H1 (cell line): ENCODE measurements around the gene CLDND1. TPM values are rescaled to one million over a fixed set of nuclear protein-coding genes. Genes with fewer than 3 reads are reported as not detected.

Experiments
- CHD1 ChIP-seq: IDR thresholded peaks from 2 replicates; pipeline ENCODE4 v1.6.1; 2012; ENCODE audit warnings: low read depth, low read length, improper control_type of control experiment
- CHD7 ChIP-seq: fragments of 300-600 bp; sonication (generic); IDR thresholded peaks from 2 replicates; pipeline ENCODE4 v1.7.1; 2012; ENCODE audit warnings: low read length, moderate library complexity, mild to moderate bottlenecking, inconsistent platforms; ENCODE audit not compliant: insufficient replicate concordance
- KDM5A ChIP-seq: fragments of 200-600 bp; IDR thresholded peaks from 2 replicates; pipeline ENCODE4 v1.7.1; 2012; ENCODE audit warnings: mild to moderate bottlenecking, low read length, inconsistent platforms, mixed read lengths
- SAP30 ChIP-seq: fragments of 300-600 bp; sonication (generic); IDR thresholded peaks from 2 replicates; pipeline ENCODE4 v1.7.1; 2012; ENCODE audit warnings: low read length, moderate library complexity, mild to moderate bottlenecking, inconsistent platforms; ENCODE audit not compliant: insufficient read depth, insufficient replicate concordance
- USF2 ChIP-seq: IDR thresholded peaks from 2 replicates; pipeline ENCODE4 v1.6.1; 2011; ENCODE audit warnings: low read length, improper control_type of control experiment
- polyA plus RNA-seq, 7 experiments: library from polyadenylated mRNA; depleted of rRNA in 3 of 7; stranded (reverse) in 5 of 7; unstranded in 2 of 7; fragments of >200 nt in 5 of 7; fragments of 200-250 nt in 2 of 7; gene quantifications; 1 replicate in 5 of 7; 2 replicates in 1 of 7; 4 replicates in 1 of 7; pipeline versions ENCODE4 v1.2.1 to v1.2.3, GENCODE V29; 2011 to 2013; ENCODE audit warnings: missing spikeins in 2 of 7, mixed read lengths in 2 of 7
- total RNA-seq: library from RNA; stranded (reverse); fragmentation: NEBNext Ultra II Directional; extraction: Animal tissue kit (Norgen Biotek cat#: 25700); gene quantifications from 2 replicates; pipeline ENCODE4 v1.2.1, GENCODE V29; 2021

The CLDND1 gene
- total and polyA plus RNA-seq, 2 of the 8 experiments (the other 6 are each of a cell fraction or from before 2014, with no cell fraction given), result 68.2 to 152 TPM

GRCh38 chr3:98542623-98543022 lies 19.9 kb upstream of the CLDND1 start (continued):
- TF ChIP-seq SAP30 (no peak), KDM5A (no peak), CHD7 (no peak), USF2 (no peak), CHD1 (no peak)
